ENCODE measurements around the gene QSOX1.

Gene QSOX1

GRCh38 chr1:180169640-180170195 lies 15.0 kb downstream of the QSOX1 start:
- DNase-seq (ENCODE audit: low read depth in 1 of 2, low spot score in 1 of 2): no peak

DNA sequence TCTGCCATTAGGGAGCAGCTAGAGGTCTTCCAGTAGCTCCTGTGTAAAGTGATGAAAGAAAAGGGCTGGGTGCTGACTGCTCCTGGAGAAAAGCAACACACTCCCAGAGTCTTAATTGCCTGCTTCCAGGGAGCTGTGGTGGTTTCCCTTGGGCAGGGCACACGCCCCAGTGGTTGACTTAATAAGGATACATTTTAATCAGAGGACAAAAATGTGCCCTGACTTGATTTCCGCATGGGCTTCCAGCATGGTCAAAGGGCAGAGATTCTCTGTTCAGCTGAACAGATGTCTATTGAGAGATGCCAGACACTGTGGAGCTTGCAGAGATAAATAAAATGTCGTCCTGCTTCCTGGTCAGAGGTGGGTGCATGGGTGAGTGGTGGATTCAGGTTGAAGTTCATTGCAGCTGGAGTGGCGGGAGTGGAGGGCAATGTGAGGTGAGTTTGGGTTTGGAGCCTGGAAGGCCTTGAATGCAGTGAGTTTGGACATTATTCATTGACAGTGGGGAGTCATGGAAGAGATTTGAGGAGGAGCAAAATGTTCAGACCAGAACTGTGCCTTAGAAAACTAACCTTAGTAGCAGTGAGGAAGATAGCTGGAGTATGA lies 16.0 kb downstream of the QSOX1 start:
- DNase-seq (ENCODE audit: low read depth in 1 of 2, low spot score in 1 of 2): no peak

DNA sequence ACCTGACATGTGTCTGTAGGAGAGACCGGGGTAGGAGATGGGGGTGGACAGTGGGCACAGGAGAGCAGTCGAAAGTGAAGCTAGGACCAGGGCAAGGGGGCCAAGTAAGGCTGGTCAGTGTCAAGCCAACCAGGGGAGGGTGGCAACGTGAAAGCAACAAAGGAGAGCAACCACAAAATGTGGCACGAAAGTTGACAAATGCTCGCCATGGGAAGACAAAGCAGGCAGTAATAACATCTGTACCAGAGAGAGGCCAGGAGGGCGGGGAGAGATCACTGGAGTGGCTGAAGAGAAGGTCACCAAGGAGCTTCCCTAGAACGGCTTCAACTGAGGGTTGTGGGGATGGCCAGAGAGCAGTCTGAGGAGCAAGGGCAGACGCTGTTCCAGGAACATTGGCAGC lies 17.0 kb downstream of the QSOX1 start:
- no peak for DNase-seq (ENCODE audit: low read depth in 1 of 2, low spot score in 1 of 2)

DNA sequence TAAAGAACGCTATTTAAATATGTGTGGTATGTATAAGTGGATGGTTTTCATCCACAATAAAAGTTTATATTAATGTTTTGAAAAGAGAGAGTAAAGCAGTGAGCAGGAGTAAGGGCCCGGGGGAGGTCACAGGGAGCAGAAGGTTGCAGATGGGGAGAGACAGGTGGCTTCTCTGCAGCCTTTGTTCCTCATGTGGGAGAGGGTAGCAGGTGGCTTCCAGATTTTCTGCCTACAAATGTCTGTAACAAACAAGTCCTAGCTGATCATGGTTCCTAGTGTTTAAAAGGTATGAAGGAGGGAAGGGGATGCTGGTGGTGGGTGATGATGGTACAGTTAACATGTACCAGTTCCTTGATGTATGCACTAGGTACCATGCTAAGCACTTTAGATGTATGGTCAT lies 18.8 kb downstream of the QSOX1 start:
- no peak for DNase-seq (ENCODE audit: low read depth in 1 of 2, low spot score in 1 of 2)

GRCh38 chr1:180173952-180174351 lies 19.3 kb downstream of the QSOX1 start:
- DNase-seq (ENCODE audit: low read depth in 1 of 2, low spot score in 1 of 2): no peak

DNA sequence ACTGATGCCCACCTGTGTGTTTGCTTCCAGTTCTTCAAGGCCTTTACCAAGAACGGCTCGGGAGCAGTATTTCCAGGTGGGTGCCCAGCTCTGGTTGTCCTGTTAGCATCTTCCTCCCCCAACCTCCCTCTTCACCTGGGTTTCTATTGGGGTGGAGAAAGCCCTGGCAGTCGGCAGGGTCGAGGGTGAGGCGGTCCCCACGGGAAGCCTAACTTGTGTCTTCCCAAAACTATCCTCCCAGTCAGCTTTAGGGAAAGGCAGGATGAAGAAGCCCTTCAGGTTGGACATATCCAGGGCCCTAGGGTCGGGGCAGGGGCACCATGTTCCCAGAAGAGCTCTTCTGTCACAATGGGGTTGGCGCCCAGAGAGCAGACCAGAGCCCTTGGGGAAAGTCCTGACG lies 20.6 kb downstream of the QSOX1 start:
- DNase-seq (ENCODE audit: low read depth in 1 of 2, low spot score in 1 of 2): no peak

- DNase-seq (ENCODE audit: low read depth in 1 of 2, low spot score in 1 of 2): no peak
These were observed 21.1 kb downstream of the QSOX1 start for GRCh38 chr1:180175806-180176205.

DNA sequence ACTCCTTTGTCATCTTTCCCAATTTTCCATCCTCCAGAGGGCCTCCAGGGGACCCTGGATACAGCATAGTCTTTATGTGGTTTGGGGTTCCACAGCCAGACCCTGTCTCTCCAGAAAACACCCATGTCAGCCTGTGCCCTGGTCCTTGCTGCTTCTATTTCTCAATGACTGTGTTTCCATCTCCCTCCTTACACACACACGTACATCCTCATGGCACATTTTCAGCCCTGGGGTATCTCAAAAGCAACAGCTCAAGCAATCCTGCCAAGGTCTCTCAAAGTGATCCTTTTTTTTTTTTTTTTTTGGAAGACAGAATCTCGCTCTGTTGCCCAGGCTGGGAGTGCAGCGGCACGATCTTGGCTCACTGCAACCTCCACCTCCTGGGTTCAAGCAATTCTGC lies 22.3 kb downstream of the QSOX1 start:
- DNase-seq (ENCODE audit: low read depth in 1 of 2, low spot score in 1 of 2): no peak

- DNase-seq (ENCODE audit: low read depth in 1 of 2, low spot score in 1 of 2): no peak
These were observed 23.3 kb downstream of the QSOX1 start for GRCh38 chr1:180177931-180178330.

GRCh38 chr1:180178511-180179161 lies 24.0 kb downstream of the QSOX1 start:
- peak; percentile 36 to 51 for DNase-seq (ENCODE audit: low read depth in 1 of 2, low spot score in 1 of 2)

DNA sequence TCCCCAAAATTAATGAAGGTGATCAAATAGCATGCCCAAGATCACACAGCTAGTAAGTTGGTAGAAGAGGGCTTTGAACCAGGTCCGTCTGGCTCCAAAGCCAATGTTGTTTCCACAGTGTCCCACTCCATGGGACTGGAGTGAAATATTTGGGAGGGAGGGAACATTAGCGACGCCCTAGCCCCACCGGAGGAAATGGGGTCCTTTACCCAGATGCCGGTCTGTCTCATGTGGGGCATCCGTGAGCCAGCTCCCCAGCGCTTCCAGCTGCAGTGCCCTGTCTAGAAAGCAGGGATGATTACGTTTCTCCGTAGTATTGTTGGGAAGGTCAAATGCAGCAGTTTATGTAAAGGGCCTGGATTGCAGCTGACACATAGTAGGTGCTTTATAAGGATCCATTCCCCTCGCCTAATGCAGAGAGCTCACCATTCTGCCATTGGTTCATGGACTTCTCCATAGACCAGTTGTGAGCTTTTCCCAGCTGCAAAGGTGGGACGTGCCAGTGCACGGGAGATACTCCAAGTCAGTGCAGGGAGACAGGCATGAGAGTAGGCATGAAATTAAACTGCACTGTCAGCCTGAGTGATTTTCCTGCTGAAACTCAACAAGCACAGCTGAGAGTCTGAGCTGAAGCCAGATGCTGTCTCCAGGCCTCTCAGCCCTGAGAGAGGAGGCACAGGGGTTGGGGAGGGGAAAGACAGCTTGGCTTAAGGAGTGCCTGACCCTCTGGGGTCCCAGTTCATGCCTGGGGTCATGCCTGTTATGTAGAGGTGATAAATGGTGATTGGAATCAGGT lies 24.7 kb downstream of the QSOX1 start:
- no peak for DNase-seq (ENCODE audit: low read depth in 1 of 2, low spot score in 1 of 2)

DNA sequence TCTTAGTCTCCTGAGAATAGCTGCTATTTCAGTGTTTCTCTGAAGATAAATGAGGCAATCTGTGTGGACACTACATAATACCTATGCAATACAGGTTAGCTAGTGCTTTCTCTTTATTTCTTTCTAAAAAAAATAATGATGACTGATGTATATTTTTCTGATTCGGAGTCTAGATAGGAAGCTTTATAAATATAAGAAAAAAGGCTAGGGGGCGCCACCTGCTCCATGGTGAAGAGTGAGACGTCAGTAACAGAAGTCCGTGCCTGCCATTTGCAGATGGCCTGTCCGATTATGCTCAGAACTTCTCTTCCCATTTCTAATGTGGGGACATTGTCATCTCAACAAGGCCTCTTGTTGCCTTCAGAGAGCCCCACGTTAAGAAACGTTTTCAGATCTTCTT lies 26.4 kb downstream of the QSOX1 start:
- no peak for DNase-seq (ENCODE audit: low read depth in 1 of 2, low spot score in 1 of 2)

DNA sequence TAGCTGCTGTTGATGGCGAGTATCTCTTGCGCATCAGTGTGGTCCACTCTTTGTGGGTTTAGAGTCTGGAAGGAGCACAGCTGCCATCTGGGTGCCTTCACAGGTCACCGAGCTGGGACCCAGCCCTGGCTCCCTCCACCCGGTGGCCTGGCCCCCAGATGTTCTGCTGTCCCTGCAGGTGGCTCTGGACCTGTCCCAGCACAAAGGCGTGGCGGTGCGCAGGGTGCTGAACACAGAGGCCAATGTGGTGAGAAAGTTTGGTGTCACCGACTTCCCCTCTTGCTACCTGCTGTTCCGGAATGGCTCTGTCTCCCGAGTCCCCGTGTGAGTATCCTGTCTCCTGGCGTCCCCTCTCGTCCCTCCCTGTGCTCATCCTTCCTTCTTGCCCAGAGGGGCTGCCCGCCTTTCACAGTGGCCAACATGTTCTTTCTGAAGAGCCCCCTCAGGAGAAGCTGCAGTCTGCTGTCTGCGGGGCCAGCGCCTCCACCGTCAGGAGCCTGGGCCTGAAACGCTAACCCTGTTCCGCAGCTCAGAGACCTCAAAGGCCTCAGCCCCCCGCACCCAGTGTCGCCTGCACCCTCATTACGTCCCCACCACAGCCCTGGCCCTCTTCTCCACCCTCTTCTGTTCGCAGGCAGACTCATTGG lies 27.4 kb downstream of the QSOX1 start:
- DNase-seq (ENCODE audit: low read depth in 1 of 2, low spot score in 1 of 2): no peak

- no peak for DNase-seq (ENCODE audit: low read depth in 1 of 2, low spot score in 1 of 2)
These were observed 28.1 kb downstream of the QSOX1 start for GRCh38 chr1:180182643-180183311.

GRCh38 chr1:180183426-180183825 lies 28.8 kb downstream of the QSOX1 start:
- no peak for DNase-seq (ENCODE audit: low read depth in 1 of 2, low spot score in 1 of 2)

- no peak for DNase-seq (ENCODE audit: low read depth in 1 of 2, low spot score in 1 of 2)
These were observed 29.4 kb downstream of the QSOX1 start for GRCh38 chr1:180184041-180184440.

DNA sequence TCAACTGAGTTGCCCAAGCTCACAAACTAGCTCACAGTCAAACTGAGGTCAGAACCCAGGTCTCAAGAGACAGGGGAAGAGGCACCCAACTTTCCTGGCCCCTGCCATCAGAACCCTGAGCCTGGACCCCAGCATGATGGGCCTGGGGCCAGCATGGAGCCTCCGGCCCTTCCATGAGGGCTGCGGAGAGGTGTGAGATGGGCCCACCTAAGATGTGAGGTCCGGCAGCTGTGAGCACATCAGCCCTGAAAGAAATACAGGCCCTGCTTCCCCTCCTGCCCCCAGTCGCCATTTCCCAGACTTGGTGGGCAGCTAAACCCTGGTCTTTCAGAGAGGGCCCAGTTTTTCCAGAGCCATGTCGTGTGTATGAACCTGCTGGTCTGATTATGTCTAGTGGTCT lies 30.6 kb downstream of the QSOX1 start:
- no peak for DNase-seq (ENCODE audit: low read depth in 1 of 2, low spot score in 1 of 2)

GRCh38 chr1:180185971-180186645 lies 31.4 kb downstream of the QSOX1 start:
- no peak for DNase-seq (ENCODE audit: low read depth in 1 of 2, low spot score in 1 of 2)

DNA sequence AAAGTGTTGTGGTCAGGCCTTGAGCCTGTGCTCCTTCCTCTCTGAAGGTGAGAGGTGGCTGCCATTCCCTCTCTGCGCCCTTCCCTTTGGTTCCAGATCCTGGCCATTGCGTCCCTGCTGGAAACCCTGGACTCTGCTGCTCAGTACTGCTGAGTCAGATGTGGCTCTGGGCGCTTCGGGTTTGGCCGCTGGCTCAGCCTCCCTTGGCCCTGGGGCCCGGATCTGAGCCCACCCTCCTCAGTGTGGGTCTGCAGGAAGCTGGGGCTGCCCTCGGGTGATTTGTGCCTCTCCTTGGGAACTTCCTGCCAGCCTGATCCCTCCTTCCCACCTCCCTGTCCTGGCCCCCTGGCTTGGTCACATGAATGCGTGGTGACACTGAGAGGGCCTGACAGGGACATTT lies 32.2 kb downstream of the QSOX1 start:
- DNase-seq (ENCODE audit: low read depth in 1 of 2, low spot score in 1 of 2): no peak

DNA sequence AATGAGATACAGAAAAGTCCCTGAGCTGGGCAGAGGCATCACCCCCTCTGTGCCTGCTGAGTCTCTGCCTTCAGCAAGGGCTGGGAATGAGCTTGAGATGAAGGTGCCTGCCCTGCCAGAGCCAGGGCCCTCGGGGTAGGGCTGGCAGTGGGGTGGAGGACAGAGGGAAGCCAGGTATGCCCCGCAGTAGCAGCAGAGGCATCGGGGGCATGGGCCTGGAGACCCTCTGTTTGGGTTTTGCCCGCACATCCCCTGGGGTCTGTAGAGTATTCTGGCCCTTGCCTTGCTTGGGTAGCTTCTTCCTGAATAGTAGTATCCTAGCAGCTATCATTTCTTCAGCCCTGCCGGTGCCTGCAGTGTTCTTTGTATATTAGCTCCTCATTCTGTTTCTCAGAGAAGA lies 33.0 kb downstream of the QSOX1 start:
- DNase-seq (ENCODE audit: low read depth in 1 of 2, low spot score in 1 of 2): no peak

GRCh38 chr1:180188091-180188506 lies 33.4 kb downstream of the QSOX1 start:
- no peak for DNase-seq (ENCODE audit: low read depth in 1 of 2, low spot score in 1 of 2)

Data from activated T-helper 1 cell treated with anti-CD3 and anti-CD28 coated beads, Interleukin-2, amount 50 U/mL, for 16 hours (primary cell).